ENCODE data around the gene MVB12B. TPM values are rescaled to one million over a fixed set of nuclear protein-coding genes. Genes with fewer than 3 reads are reported as not detected.

Gene MVB12B
- total and polyA plus RNA-seq, 8 donors, result 19.9 to 25.3 (median 22.8) TPM

DNA sequence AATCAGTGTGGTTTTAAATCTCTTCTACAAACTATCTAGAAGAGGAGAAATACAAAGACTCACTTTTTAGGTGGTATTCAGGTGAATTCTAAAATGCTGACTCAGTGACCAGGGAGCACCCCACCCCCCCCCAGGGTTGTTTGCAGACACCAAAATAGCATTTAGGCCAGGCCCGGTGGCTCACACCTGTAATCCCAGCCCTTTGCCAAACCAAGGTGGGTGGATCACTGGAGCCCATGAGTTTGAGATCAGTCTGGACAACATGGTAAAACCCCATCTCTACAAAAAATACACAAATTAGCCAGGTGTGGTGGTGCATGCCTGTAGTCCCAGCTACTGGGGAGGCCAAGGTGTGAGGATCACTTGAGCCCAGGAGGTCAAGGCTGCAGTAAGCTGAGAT is 168.1 kb downstream of the MVB12B start:
- peaks cover 0 to 4% of the 10 kb centered on the region in 2 donors for H3K27me3 ChIP-seq
- peaks cover 5 to 39% of the 10 kb centered on the region in 2 donors for H3K4me1 ChIP-seq
- DNase-seq, result no peak
- H3K36me3 ChIP-seq, result no peaks in the 10 kb centered on the region
- ATAC-seq, result no peak
- intact Hi-C loops (cut with DNase I), result no loop called here
- H3K27ac ChIP-seq, result no peak overlapping the region
- H3K9me3 ChIP-seq, result no peaks in the 10 kb centered on the region
- no peak overlapping the region for H3K4me3 ChIP-seq
- TF ChIP-seq, protein P1, sequence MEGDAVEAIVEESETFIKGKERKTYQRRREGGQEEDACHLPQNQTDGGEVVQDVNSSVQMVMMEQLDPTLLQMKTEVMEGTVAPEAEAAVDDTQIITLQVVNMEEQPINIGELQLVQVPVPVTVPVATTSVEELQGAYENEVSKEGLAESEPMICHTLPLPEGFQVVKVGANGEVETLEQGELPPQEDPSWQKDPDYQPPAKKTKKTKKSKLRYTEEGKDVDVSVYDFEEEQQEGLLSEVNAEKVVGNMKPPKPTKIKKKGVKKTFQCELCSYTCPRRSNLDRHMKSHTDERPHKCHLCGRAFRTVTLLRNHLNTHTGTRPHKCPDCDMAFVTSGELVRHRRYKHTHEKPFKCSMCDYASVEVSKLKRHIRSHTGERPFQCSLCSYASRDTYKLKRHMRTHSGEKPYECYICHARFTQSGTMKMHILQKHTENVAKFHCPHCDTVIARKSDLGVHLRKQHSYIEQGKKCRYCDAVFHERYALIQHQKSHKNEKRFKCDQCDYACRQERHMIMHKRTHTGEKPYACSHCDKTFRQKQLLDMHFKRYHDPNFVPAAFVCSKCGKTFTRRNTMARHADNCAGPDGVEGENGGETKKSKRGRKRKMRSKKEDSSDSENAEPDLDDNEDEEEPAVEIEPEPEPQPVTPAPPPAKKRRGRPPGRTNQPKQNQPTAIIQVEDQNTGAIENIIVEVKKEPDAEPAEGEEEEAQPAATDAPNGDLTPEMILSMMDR (IDR thresholded peaks at IDR 0.05), result no peak

DNA sequence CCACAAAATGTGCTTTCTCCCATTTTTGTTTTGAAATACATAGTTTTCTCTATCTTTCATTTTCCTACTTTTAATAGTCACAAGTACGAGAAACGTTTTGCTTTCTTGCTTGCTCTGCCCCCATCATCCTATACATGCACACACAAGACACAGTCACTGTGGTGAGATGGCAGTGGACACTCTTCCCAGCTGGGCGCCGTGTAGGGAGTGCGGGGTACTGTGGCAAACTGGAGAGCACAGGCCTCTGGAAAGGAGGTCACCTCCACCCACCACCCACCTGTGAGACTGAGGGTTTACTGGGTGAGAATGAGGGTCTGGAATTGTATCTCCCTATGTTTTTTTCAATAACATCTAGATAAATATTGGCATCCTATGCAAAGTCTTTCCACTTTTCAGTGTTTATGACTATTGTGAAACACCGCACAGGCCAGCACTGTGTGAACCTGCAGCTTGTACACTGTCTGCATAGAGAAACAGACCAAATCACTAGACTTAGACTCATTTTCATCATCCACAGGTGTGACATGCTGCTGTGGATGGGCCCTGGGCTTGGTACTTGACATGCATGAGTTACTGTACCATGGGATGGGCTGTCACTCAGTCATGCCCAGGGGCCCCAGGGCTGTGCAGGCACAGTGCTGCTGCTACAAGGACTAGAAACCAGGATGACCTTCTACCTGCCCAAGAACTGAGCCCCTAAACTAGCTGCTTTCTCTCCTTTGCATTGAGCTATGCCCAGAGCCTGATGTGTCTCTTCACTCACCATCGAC is 169.0 kb downstream of the MVB12B start:
- Histone ChIP-seq H3K4me3 (no peak overlapping the region), H3K36me3 (no peaks in the 10 kb centered on the region), H3K4me1 (peaks cover 6 to 35% of the 10 kb centered on the region in 2 donors), H3K27me3 (peaks cover 0 to 12% of the 10 kb centered on the region in 2 donors), H3K9me3 (no peaks in the 10 kb centered on the region), H3K27ac (no peak overlapping the region)
- TF ChIP-seq, protein P1 (IDR thresholded peaks at IDR 0.05), result no peak
- DNase-seq (peak in 1 of 4 donors; percentile 28), ATAC-seq (no peak)
- intact Hi-C loops (cut with DNase I), result no loop called here

DNA sequence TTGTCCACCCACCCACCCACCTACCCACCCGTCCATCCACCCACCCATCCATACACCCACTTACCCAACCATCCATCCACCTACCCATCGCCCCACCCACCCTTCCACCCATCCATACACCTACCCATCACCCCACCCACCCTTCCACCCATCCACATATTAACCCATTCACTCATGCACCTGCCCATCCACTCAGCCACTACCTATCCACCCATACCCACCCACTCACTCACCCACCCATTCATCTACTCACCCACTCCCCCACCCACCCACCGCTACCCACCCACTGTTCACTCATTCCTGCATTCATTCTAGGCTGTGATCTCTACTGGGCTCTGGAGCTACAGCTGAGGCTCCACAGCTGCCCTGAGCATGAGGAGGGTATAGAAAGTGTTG is 169.6 kb downstream of the MVB12B start:
- Histone ChIP-seq H3K4me3 (no peak overlapping the region), H3K27me3 (peaks cover 0 to 15% of the 10 kb centered on the region in 2 donors), H3K4me1 (peaks cover 6 to 35% of the 10 kb centered on the region in 2 donors), H3K36me3 (no peaks in the 10 kb centered on the region), H3K27ac (no peak overlapping the region), H3K9me3 (no peaks in the 10 kb centered on the region)
- intact Hi-C loops (cut with DNase I), result no loop called here
- ATAC-seq (no peak), DNase-seq (no peak)
- TF ChIP-seq, protein P1 (IDR thresholded peaks at IDR 0.05), result no peak

DNA sequence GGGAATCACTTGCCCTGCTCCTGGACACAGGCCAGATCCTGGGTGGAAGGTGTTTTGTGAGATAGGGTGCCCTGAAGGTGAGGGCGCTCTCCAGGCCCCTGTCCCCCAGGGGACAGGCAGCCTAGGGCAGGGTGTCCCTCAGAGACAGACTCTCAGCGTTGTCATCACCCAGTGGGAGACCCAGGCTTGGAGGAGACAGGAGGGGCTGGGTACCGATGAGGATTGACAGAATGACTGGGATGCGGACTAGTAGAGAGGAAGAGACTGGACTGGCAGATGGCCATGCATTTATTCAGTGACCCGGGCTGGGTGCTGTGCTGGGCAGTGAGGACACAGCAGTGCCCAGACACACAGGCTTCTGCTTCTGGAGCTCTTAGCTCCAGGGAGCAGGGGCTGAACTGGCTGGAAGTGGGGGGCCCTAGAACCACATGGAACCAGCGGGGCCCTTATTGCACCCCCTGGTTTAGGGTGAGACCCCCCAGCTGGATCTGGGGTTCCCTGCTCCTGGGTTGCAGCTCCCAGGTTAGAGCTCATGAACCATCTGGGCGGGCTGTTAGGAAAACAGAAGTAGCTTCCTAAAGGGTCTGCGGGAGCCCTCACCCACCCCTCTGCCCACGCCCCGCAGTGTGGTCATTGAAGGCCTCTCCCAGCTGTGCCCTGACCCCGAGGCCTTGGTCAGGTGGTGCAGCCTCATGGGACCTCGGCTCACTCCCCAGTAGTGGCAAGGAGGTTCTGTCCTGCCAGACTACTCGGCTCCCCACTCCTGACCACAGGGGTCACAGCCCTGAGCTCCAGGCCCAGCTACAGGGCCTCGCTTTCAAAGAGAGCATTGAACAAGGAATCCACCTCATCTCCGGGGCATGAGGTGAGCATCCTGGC is 170.4 kb downstream of the MVB12B start:
- intact Hi-C loops (cut with DNase I), result no loop called here
- Histone ChIP-seq H3K27me3 (peaks cover 0 to 15% of the 10 kb centered on the region in 2 donors), H3K36me3 (no peaks in the 10 kb centered on the region), H3K4me3 (no peak overlapping the region), H3K4me1 (peaks cover 6 to 33% of the 10 kb centered on the region in 2 donors), H3K9me3 (no peaks in the 10 kb centered on the region), H3K27ac (no peak overlapping the region)
- ATAC-seq, result no peak
- TF ChIP-seq, protein P1 (IDR thresholded peaks at IDR 0.05), result no peak
- peak in 1 of 4 donors; percentile 44 for DNase-seq

Measured in left lung (tissue), 10 donors.